HFFc6 (cell line): ENCODE results near the gene DUSP22. TPM values are rescaled to one million over a fixed set of nuclear protein-coding genes. Genes with fewer than 3 reads are reported as not detected.

Source experiments
- DNase-seq: peaks from one replicate; pipeline ENCODE4 v3.0.0-alpha.2; 2018
- H3K27ac Mint-ChIP-seq: 2 replicates; pipeline ENCODE4 v1.8.0; 2020; ENCODE audit warnings: mild to moderate bottlenecking, mixed read lengths
- H3K27me3 Mint-ChIP-seq: 2 replicates; pipeline ENCODE4 v1.8.0; 2021; ENCODE audit warnings: mild to moderate bottlenecking, moderate library complexity, mixed read lengths; ENCODE audit not compliant: insufficient read depth
- H3K36me3 Mint-ChIP-seq: 2 replicates; pipeline ENCODE4 v1.8.0; 2021; ENCODE audit warnings: low read depth, mixed read lengths
- H3K4me1 Mint-ChIP-seq: 2 replicates; pipeline ENCODE4 v1.8.0; 2020; ENCODE audit warnings: low read depth, mixed read lengths
- H3K4me3 Mint-ChIP-seq: 2 replicates; pipeline ENCODE4 v1.8.0; 2020; ENCODE audit warnings: mild to moderate bottlenecking, moderate library complexity, mixed read lengths
- H3K9me3 Mint-ChIP-seq: 2 replicates; pipeline ENCODE4 v1.8.0; 2020; ENCODE audit warnings: mild to moderate bottlenecking, mixed read lengths
- CTCF ChIP-seq: fragments of 200-600 bp; sonication (generic); IDR thresholded peaks from 2 replicates; pipeline ENCODE4 v1.5.0; 2021; ENCODE audit warnings: antibody characterized with exemption, mild to moderate bottlenecking
- total RNA-seq, 6 experiments: library from RNA; stranded (reverse); fragmentation: NEBNext Ultra II Directional; extraction: Animal tissue kit (Norgen Biotek cat#: 25700); gene quantifications; 2 replicates in 1 of 6; 3 replicates in 5 of 6; pipeline ENCODE4 v1.2.3, GENCODE V29; 2021

DUSP22 gene
- total RNA-seq, 6 experiments from 2014 or later = 6.8 to 11.9 (median 9.2) TPM

GRCh38 chr6:306641-307061, 14.4 kb downstream of the DUSP22 start:
- H3K4me1 Mint-ChIP-seq = no peaks in the 10 kb centered on the region
- no peak for DNase-seq
- no peak for TF ChIP-seq CTCF

GRCh38 chr6:307065-307814, 15.0 kb downstream of the DUSP22 start:
- peaks cover 14% of the 10 kb centered on the region for H3K9me3 Mint-ChIP-seq
- no peak overlapping the region for H3K4me3 Mint-ChIP-seq
- H3K27me3 Mint-ChIP-seq = no peaks in the 10 kb centered on the region
- DNase-seq = no peak
- no peak overlapping the region for H3K27ac Mint-ChIP-seq
- no peaks in the 10 kb centered on the region; the same call in 1 of the 2 replicates for H3K36me3 Mint-ChIP-seq
- no peak for TF ChIP-seq CTCF
- no peaks in the 10 kb centered on the region for H3K4me1 Mint-ChIP-seq

More at GRCh38 chr6:306641-307061, 14.4 kb downstream of the DUSP22 start:
- Mint-ChIP-seq H3K27ac (no peak overlapping the region), H3K4me3 (no peak overlapping the region), H3K9me3 (peaks cover 14% of the 10 kb centered on the region), H3K27me3 (no peaks in the 10 kb centered on the region), H3K36me3 (no peaks in the 10 kb centered on the region; the same call in 1 of the 2 replicates)

- Mint-ChIP-seq H3K9me3 (peaks cover 14% of the 10 kb centered on the region), H3K27ac (no peak overlapping the region), H3K27me3 (no peaks in the 10 kb centered on the region), H3K4me3 (no peak overlapping the region), H3K4me1 (no peaks in the 10 kb centered on the region), H3K36me3 (no peaks in the 10 kb centered on the region; the same call in 1 of the 2 replicates)
- TF ChIP-seq CTCF = no peak
- DNase-seq = no peak
Observed at GRCh38 chr6:307874-308273, 15.6 kb downstream of the DUSP22 start.

- Mint-ChIP-seq H3K27me3 (no peaks in the 10 kb centered on the region), H3K27ac (no peak overlapping the region), H3K4me1 (no peaks in the 10 kb centered on the region), H3K36me3 (no peaks in the 10 kb centered on the region; the same call in 1 of the 2 replicates), H3K9me3 (peaks cover 14% of the 10 kb centered on the region), H3K4me3 (no peak overlapping the region)
- no peak for DNase-seq
- TF ChIP-seq CTCF = no peak
Observed at GRCh38 chr6:308307-308706, 16.0 kb downstream of the DUSP22 start.

DNA sequence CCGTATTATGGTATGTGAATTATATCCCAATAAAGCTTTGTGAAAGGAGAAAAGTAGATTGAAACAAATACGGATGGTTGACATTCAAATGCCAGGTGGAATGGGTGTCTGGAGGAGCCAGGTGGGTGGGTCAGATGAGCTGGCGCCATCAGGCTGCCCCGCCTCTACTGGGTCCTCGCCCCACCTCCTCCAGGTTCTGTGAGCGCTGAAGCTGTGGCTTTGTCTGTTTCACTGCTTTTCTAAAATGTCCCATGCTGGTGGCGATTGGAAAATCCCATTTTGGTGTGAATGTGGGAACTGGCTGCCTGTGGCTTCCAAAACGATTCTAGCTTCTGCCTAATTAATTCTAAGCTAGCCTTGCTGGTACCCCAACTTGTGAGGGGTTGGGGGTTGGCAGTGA, 16.5 kb downstream of the DUSP22 start:
- H3K36me3 Mint-ChIP-seq = no peaks in the 10 kb centered on the region; the same call in 1 of the 2 replicates
- TF ChIP-seq CTCF = no peak
- DNase-seq = no peak
- no peaks in the 10 kb centered on the region for H3K27me3 Mint-ChIP-seq
- H3K4me3 Mint-ChIP-seq = no peak overlapping the region
- H3K9me3 Mint-ChIP-seq = peaks cover 14% of the 10 kb centered on the region
- no peaks in the 10 kb centered on the region for H3K4me1 Mint-ChIP-seq
- H3K27ac Mint-ChIP-seq = no peak overlapping the region
